Osteocyte (in vitro differentiated cells): Measurements from ENCODE around the gene WWP2. TPM values are rescaled to one million over a fixed set of nuclear protein-coding genes. Genes with fewer than 3 reads are reported as not detected.

Experiments
- DNase-seq: peaks from one replicate; pipeline ENCODE4 v3.0.0; 2021; ENCODE audit warnings: mixed read lengths; ENCODE audit not compliant: unreplicated experiment; ENCODE audit errors: extremely low spot score
- H3K27ac Mint-ChIP-seq: one replicate; pipeline ENCODE4 v1.8.0; 2021; ENCODE audit warnings: mild to moderate bottlenecking, mixed read lengths; ENCODE audit not compliant: unreplicated experiment
- H3K27me3 Mint-ChIP-seq: one replicate; pipeline ENCODE4 v1.8.0; 2021; ENCODE audit warnings: mixed read lengths; ENCODE audit not compliant: unreplicated experiment
- H3K36me3 Mint-ChIP-seq: one replicate; pipeline ENCODE4 v1.8.0; 2021; ENCODE audit warnings: mixed read lengths; ENCODE audit not compliant: unreplicated experiment
- H3K4me1 Mint-ChIP-seq: one replicate; pipeline ENCODE4 v1.8.0; 2021; ENCODE audit warnings: mixed read lengths; ENCODE audit not compliant: unreplicated experiment
- H3K4me3 Mint-ChIP-seq: one replicate; pipeline ENCODE4 v1.8.0; 2021; ENCODE audit warnings: mild to moderate bottlenecking, moderate library complexity, mixed read lengths; ENCODE audit not compliant: unreplicated experiment
- H3K9me3 Mint-ChIP-seq: one replicate; pipeline ENCODE4 v1.8.0; 2021; ENCODE audit warnings: mixed read lengths; ENCODE audit not compliant: unreplicated experiment
- CTCF ChIP-seq: fragments of 200-600 bp; sonication (generic); IDR thresholded peaks from 2 replicates; pipeline ENCODE4 v1.5.0; 2021; ENCODE audit warnings: antibody characterized with exemption, mild to moderate bottlenecking, moderate library complexity
- total RNA-seq: library from RNA; stranded (reverse); gene quantifications from 2 replicates; pipeline ENCODE4 v1.2.1, GENCODE V29; 2021

WWP2 gene
- total RNA-seq, 1 donor from 2014 or later = 36.2 TPM

DNA sequence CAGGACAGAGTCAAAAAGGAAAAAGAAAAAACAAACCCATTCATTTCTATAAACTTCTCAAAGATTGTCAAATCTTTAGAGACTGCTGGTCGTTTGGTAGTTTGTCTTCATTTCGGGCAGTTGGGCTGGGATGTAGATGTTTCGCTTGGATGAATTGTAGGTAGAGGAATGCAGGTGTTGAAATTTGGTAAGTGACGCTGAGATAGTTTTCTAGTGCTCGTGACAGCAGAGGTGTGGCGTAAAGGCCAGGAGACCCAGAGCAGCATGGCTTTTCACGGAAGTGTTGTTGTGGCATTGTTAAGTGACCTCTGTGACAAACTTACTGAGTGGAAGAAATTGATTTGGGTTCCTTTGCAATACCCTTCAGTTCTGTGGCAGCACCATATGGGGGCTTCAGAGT lies 110.8 kb downstream of the WWP2 start:
- no peaks in the 10 kb centered on the region for H3K27me3 Mint-ChIP-seq
- TF ChIP-seq CTCF = no peak
- H3K4me1 Mint-ChIP-seq = no peaks in the 10 kb centered on the region
- no peak overlapping the region for H3K4me3 Mint-ChIP-seq
- H3K36me3 Mint-ChIP-seq = peaks cover 48% of the 10 kb centered on the region
- H3K27ac Mint-ChIP-seq = no peak overlapping the region
- H3K9me3 Mint-ChIP-seq = peaks cover 10% of the 10 kb centered on the region
- no peak for DNase-seq

GRCh38 chr16:69873783-69874182 lies 111.7 kb downstream of the WWP2 start:
- H3K4me3 Mint-ChIP-seq = no peak overlapping the region
- H3K9me3 Mint-ChIP-seq = peaks cover 10% of the 10 kb centered on the region
- H3K27ac Mint-ChIP-seq = no peak overlapping the region
- no peak for TF ChIP-seq CTCF
- H3K4me1 Mint-ChIP-seq = no peaks in the 10 kb centered on the region
- H3K36me3 Mint-ChIP-seq = peaks cover 53% of the 10 kb centered on the region
- no peak for DNase-seq
- no peaks in the 10 kb centered on the region for H3K27me3 Mint-ChIP-seq

- DNase-seq = no peak
- Mint-ChIP-seq H3K4me3 (no peak overlapping the region), H3K27ac (no peak overlapping the region), H3K27me3 (no peaks in the 10 kb centered on the region), H3K36me3 (peaks cover 57% of the 10 kb centered on the region), H3K4me1 (no peaks in the 10 kb centered on the region), H3K9me3 (peaks cover 14% of the 10 kb centered on the region)
- no peak for TF ChIP-seq CTCF
Observed at GRCh38 chr16:69874271-69874670, 112.1 kb downstream of the WWP2 start.

DNA sequence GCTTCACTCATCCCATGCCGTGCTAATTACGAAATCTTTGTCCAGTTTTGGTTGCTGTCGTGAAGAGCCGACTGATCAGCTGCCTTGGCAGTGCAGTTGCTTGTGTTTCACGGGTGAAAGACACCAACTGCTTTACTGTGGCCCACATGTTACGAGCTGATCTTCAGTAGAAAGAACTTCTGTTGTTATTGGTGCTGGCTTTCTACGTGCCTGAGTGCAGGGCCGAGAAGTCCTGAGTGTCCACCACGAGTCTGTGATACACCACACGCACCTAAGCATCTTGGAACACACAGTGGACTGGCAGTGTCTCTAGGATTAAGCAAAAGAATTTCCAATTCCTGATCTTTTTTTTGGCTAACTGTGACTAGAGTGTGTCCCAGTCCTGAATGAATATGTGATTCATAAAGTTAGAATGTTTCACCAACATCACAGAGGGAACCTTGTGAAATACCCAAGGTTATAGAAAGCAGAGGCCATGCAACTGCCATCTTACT lies 118.6 kb downstream of the WWP2 start:
- peaks cover 16% of the 10 kb centered on the region for H3K9me3 Mint-ChIP-seq
- no peaks in the 10 kb centered on the region for H3K27me3 Mint-ChIP-seq
- no peaks in the 10 kb centered on the region for H3K4me1 Mint-ChIP-seq
- H3K4me3 Mint-ChIP-seq = no peak overlapping the region
- DNase-seq = no peak
- no peak for TF ChIP-seq CTCF
- H3K36me3 Mint-ChIP-seq = peaks cover 37% of the 10 kb centered on the region
- no peak overlapping the region for H3K27ac Mint-ChIP-seq

DNA sequence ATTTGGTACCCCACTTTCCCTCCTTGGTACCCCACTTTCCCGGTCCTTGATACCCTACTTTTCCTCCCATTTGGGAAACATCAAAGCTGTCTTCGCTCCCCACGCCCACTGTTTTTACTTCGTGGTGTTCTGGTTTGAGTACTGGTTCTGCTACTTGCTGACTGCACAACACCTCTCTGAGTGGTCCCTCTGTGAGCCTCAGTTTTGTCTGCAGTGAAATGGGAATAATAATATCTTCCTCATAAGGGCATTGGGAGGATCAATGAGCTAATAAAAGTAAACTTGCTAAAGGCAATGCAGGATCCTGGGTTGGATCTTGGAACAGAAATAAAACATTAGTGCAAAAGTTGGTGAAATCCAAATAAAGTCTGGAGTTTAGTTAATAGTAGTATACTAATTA lies 119.0 kb downstream of the WWP2 start:
- no peak for TF ChIP-seq CTCF
- Mint-ChIP-seq H3K27ac (no peak overlapping the region), H3K4me3 (no peak overlapping the region), H3K36me3 (peaks cover 35% of the 10 kb centered on the region), H3K27me3 (no peaks in the 10 kb centered on the region), H3K9me3 (peaks cover 16% of the 10 kb centered on the region), H3K4me1 (no peaks in the 10 kb centered on the region)
- DNase-seq = no peak
